Brain microvascular endothelial cell (primary cell): ENCODE data around the gene AHRR.
A peak's percentile ranks its signal among the peaks of the same experiment; 100 is the strongest.

Experiments used
- DNase-seq: peaks from one replicate; pipeline ENCODE4 v3.0.0-alpha.2; 2020
- H3K27ac ChIP-seq: fragments of 250-450 bp; sonication (Bioruptor Pico); 2 replicates; pipeline ENCODE4 v1.5.1; 2020; ENCODE audit warnings: mild to moderate bottlenecking, moderate library complexity
- H3K27me3 ChIP-seq: fragments of 250-450 bp; sonication (Bioruptor Pico); replicated peaks from 2 replicates; pipeline ENCODE4 v1.5.1; 2020; ENCODE audit warnings: mild to moderate bottlenecking
- H3K36me3 ChIP-seq: fragments of 250-450 bp; sonication (Bioruptor Pico); replicated peaks from 2 replicates; pipeline ENCODE4 v1.5.1; 2020; ENCODE audit warnings: mild to moderate bottlenecking
- H3K4me3 ChIP-seq: 2 replicates; pipeline ENCODE4 v1.5.1; 2011; ENCODE audit warnings: low read depth, mild to moderate bottlenecking, control low read depth, low read length, moderate library complexity
- CTCF ChIP-seq: IDR thresholded peaks from 2 replicates; pipeline ENCODE4 v1.5.1; 2011; ENCODE audit warnings: low read depth, mild to moderate bottlenecking, moderate library complexity, low read length, control low read depth, inconsistent platforms; ENCODE audit errors: missing control alignments
- in situ Hi-C: cut with HindIII; loops from 2 replicates; pipeline ENCODE4 v1.10.0; 2017; ENCODE audit warnings: low sequenced_read_pairs, low pct_ligation_motif_present

The AHRR gene

GRCh38 chr5:443239-444151 lies 122.0 kb downstream of the AHRR start:
- in situ Hi-C loops, result no loop called here
- H3K27ac ChIP-seq, result peak overlapping the region; percentile 20
- H3K4me3 ChIP-seq, result peak overlapping the region; percentile 96
- no peak for DNase-seq
- H3K27me3 ChIP-seq, result no peaks in the 10 kb centered on the region
- H3K36me3 ChIP-seq, result peaks cover 17% of the 10 kb centered on the region
- no peak for TF ChIP-seq CTCF

GRCh38 chr5:444226-444625 lies 122.7 kb downstream of the AHRR start:
- H3K36me3 ChIP-seq, result peaks cover 24% of the 10 kb centered on the region
- in situ Hi-C loops, result no loop called here
- H3K27ac ChIP-seq, result no peak overlapping the region
- H3K27me3 ChIP-seq, result no peaks in the 10 kb centered on the region
- no peak for DNase-seq
- no peak for TF ChIP-seq CTCF
- peak overlapping the region; percentile 96 for H3K4me3 ChIP-seq

- no peak for DNase-seq
- Histone ChIP-seq H3K27ac (no peak overlapping the region), H3K4me3 (no peak overlapping the region), H3K36me3 (peaks cover 35% of the 10 kb centered on the region), H3K27me3 (no peaks in the 10 kb centered on the region)
- no peak for TF ChIP-seq CTCF
- in situ Hi-C loops, result no loop called here
Measured at GRCh38 chr5:445591-445990, 124.1 kb downstream of the AHRR start.

- H3K27me3 ChIP-seq, result no peaks in the 10 kb centered on the region
- no peak for TF ChIP-seq CTCF
- H3K4me3 ChIP-seq, result no peak overlapping the region
- H3K27ac ChIP-seq, result no peak overlapping the region
- no peak for DNase-seq
- H3K36me3 ChIP-seq, result peaks cover 35% of the 10 kb centered on the region
- in situ Hi-C loops, result no loop called here
Measured at GRCh38 chr5:446066-446882, 124.8 kb downstream of the AHRR start.

GRCh38 chr5:446883-447263 lies 125.4 kb downstream of the AHRR start:
- H3K36me3 ChIP-seq, result peaks cover 40% of the 10 kb centered on the region
- H3K27me3 ChIP-seq, result no peaks in the 10 kb centered on the region
- DNase-seq, result no peak

More at GRCh38 chr5:446883-447263, 125.4 kb downstream of the AHRR start:
- no peak overlapping the region for H3K27ac ChIP-seq
- TF ChIP-seq CTCF, result peak; percentile 61
- H3K4me3 ChIP-seq, result no peak overlapping the region
- in situ Hi-C loops, result no loop called here
